ENCODE data around the gene ZNF19.

DNA sequence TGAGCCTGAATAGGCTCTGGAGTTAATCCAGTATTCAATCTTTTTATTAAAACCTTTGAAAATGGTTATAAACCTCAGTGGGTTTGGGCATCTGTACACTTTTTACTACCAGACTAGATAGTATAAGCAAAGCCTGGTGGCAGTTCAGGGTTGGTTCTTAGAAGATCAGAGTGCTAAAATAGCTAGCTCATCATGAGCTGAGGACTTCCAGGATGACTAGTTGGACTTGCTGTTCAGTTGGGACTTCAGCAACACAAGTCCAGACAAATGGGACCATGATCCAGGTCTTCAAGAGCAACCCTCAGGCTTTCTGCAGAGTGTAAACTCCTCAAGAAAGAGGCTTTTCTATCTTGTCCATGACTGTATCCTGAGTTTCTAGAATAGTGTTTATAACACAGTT, 1.2 kb upstream of the ZNF19 start:
- TF ChIP-seq CTCF (IDR thresholded peaks at IDR 0.05) (no peak), ZFX (IDR thresholded peaks at IDR 0.05; ENCODE audit: borderline replicate concordance) (no peak)

All from 22Rv1 (cell line).